ENCODE measurements around the gene SERPINA9. TPM values are rescaled to one million over a fixed set of nuclear protein-coding genes. Genes with fewer than 3 reads are reported as not detected.

SERPINA9 gene
- total and polyA plus RNA-seq, 8 donors: 1.1 TPM; not detected in 7

GRCh38 chr14:94451826-94452225, 24.2 kb downstream of the SERPINA9 start:
- 44 to 66% (median 51%) methylated on average over 3 of the region's 3 CpGs for WGBS, 5 donors
- no peak for DNase-seq
- no peaks in the 10 kb centered on the region for H3K4me1 ChIP-seq
- H3K4me3 ChIP-seq: no peak overlapping the region
- no peaks in the 10 kb centered on the region for H3K36me3 ChIP-seq
- TF ChIP-seq POLR2A (IDR thresholded peaks at IDR 0.05) (no peak), POLR2AphosphoS5 (IDR thresholded peaks at IDR 0.05) (no peak)
- H3K9me3 ChIP-seq: peaks cover 0 to 7% (median 0%) of the 10 kb centered on the region in 4 donors
- no peak overlapping the region for H3K27ac ChIP-seq
- H3K27me3 ChIP-seq: peaks cover 0 to 51% (median 0%) of the 10 kb centered on the region in 3 donors
- intact Hi-C loops (cut with DNase I; ENCODE audit: low total_unique reads): no loop called here

GRCh38 chr14:94451091-94451771, 24.8 kb downstream of the SERPINA9 start:
- no peak overlapping the region for H3K27ac ChIP-seq
- H3K9me3 ChIP-seq: peaks cover 0 to 7% (median 0%) of the 10 kb centered on the region in 4 donors
- intact Hi-C loops (cut with DNase I; ENCODE audit: low total_unique reads): no loop called here
- no peaks in the 10 kb centered on the region for H3K4me1 ChIP-seq
- H3K4me3 ChIP-seq: no peak overlapping the region
- 10 to 21% (median 16%) methylated on average over 8 of the region's 8 CpGs for WGBS, 5 donors
- TF ChIP-seq, protein P1, sequence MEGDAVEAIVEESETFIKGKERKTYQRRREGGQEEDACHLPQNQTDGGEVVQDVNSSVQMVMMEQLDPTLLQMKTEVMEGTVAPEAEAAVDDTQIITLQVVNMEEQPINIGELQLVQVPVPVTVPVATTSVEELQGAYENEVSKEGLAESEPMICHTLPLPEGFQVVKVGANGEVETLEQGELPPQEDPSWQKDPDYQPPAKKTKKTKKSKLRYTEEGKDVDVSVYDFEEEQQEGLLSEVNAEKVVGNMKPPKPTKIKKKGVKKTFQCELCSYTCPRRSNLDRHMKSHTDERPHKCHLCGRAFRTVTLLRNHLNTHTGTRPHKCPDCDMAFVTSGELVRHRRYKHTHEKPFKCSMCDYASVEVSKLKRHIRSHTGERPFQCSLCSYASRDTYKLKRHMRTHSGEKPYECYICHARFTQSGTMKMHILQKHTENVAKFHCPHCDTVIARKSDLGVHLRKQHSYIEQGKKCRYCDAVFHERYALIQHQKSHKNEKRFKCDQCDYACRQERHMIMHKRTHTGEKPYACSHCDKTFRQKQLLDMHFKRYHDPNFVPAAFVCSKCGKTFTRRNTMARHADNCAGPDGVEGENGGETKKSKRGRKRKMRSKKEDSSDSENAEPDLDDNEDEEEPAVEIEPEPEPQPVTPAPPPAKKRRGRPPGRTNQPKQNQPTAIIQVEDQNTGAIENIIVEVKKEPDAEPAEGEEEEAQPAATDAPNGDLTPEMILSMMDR (IDR thresholded peaks at IDR 0.05): no peak
- TF ChIP-seq POLR2A (IDR thresholded peaks at IDR 0.05) (no peak), EP300 (IDR thresholded peaks at IDR 0.05) (no peak), POLR2AphosphoS5 (IDR thresholded peaks at IDR 0.05) (no peak)
- H3K36me3 ChIP-seq: no peaks in the 10 kb centered on the region
- peaks cover 0 to 55% (median 0%) of the 10 kb centered on the region in 3 donors for H3K27me3 ChIP-seq
- no peak for DNase-seq

DNA sequence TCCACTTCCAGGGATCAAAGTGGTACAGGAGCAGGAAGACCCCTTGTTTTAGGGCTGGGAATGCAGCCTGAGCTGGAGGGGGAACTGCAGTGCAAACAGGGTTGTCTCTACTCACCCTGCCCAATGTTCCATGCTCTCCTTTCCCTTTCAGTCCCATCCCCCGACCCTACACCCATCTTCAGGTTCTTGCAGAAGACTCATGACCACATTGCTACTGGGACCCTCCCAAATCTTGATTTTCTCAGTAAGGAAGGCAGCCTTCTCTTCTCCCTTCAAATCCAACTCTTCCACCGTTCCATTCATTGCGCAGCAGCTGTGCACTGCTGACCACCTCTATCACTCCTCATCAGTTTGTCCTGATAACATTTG, 25.3 kb downstream of the SERPINA9 start:
- intact Hi-C loops (cut with DNase I; ENCODE audit: low total_unique reads): no loop called here
- H3K27me3 ChIP-seq: peaks cover 0 to 58% (median 0%) of the 10 kb centered on the region in 3 donors
- H3K9me3 ChIP-seq: peaks cover 0 to 7% (median 0%) of the 10 kb centered on the region in 4 donors
- no peak overlapping the region for H3K4me3 ChIP-seq
- no peak for TF ChIP-seq POLR2AphosphoS5 (IDR thresholded peaks at IDR 0.05)
- DNase-seq: no peak
- 39 to 72% (median 57%) methylated on average over 3 of the region's 3 CpGs for WGBS, 5 donors
- H3K27ac ChIP-seq: no peak overlapping the region
- H3K4me1 ChIP-seq: no peaks in the 10 kb centered on the region
- H3K36me3 ChIP-seq: no peaks in the 10 kb centered on the region

DNA sequence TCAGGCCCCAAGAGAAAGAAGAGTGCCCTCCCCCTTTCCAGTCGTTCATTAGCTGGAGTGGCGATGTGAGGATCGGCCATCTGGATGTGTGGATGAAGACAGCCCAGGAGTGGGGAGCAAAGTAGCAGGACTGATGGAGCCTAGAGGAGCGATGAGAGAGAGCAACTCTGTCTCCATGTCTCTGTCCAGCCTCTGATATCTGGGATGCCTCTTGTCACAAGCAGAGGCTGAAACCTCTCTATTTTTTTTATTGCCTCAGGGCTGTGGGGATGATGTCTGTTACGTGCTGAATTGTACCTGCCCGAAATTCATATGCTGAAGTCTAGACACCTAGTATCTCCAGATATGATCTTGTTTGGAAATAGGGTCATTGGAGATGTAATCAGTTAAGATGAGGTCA, 26.1 kb downstream of the SERPINA9 start:
- no peak overlapping the region for H3K4me3 ChIP-seq
- TF ChIP-seq POLR2A (IDR thresholded peaks at IDR 0.05): no peak
- TF ChIP-seq, protein P1 (IDR thresholded peaks at IDR 0.05): no peak
- TF ChIP-seq EP300 (IDR thresholded peaks at IDR 0.05): no peak
- TF ChIP-seq POLR2AphosphoS5 (IDR thresholded peaks at IDR 0.05): no peak
- intact Hi-C loops (cut with DNase I; ENCODE audit: low total_unique reads): no loop called here
- peaks cover 0 to 58% (median 0%) of the 10 kb centered on the region in 3 donors for H3K27me3 ChIP-seq
- H3K36me3 ChIP-seq: no peaks in the 10 kb centered on the region
- no peak overlapping the region for H3K27ac ChIP-seq
- no peak for DNase-seq
- WGBS, 5 donors: 75 to 87% (median 76%) methylated on average over 6 of the region's 6 CpGs
- H3K9me3 ChIP-seq: peaks cover 0 to 7% (median 0%) of the 10 kb centered on the region in 4 donors
- H3K4me1 ChIP-seq: no peaks in the 10 kb centered on the region

DNA sequence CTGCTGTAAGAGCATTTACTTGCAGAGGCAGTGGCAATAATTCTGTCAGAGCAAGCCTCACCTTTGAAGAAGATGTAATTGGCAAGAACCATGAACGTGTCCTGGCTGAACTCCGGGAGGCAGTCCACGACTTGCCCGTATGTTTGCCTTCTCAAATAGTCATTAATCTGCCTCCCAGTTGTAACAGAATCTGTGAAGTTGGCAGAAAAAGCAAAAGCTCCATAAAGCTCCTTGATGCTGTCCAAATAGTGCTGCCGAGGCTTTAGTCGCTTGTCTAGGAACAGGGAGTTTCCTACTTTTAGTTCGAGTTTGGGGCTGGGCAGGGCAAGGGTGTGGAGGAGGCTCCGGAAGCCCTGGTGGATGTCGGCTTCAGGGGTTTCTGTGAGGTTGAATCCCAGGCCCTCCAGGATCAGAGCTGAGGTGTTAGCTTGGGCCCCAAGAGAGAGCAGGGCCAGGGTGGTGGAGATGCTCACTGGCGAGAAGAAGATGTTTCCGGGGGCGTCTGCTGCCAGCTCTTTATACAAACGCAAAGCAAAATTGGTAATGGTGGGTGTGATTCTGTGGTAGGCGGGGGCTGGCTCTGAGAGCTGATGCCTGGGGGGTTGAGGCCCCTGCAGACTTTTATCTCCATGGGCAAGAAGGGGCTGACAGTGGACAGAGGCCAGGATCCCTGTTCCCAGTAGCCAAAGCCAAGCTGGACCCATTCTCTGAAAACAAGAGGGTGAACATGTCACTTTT, 27.8 kb downstream of the SERPINA9 start:
- Histone ChIP-seq H3K36me3 (no peaks in the 10 kb centered on the region), H3K27ac (no peak overlapping the region), H3K4me3 (no peak overlapping the region), H3K27me3 (peaks cover 0 to 58% (median 0%) of the 10 kb centered on the region in 3 donors), H3K9me3 (no peaks in the 10 kb centered on the region), H3K4me1 (no peaks in the 10 kb centered on the region)
- intact Hi-C loops (cut with DNase I; ENCODE audit: low total_unique reads): no loop called here
- DNase-seq: peak in 1 of 2 donors; percentile 40
- 49 to 58% (median 52%) methylated on average over 12 to 14 of the region's 14 CpGs for WGBS, 5 donors
- TF ChIP-seq, protein P1 (IDR thresholded peaks at IDR 0.05): no peak
- TF ChIP-seq POLR2AphosphoS5 (IDR thresholded peaks at IDR 0.05) (no peak), EP300 (IDR thresholded peaks at IDR 0.05) (no peak), POLR2A (IDR thresholded peaks at IDR 0.05) (no peak)
